ENCODE results near the gene AHCYL1. TPM values are rescaled to one million over a fixed set of nuclear protein-coding genes. Genes with fewer than 3 reads are reported as not detected.

Gene AHCYL1
- total and polyA plus RNA-seq, 10 of the 15 experiments (the other 5 are each of a cell fraction or from before 2014, with no cell fraction given) = 24.7 to 73.6 (median 46.8) TPM

DNA sequence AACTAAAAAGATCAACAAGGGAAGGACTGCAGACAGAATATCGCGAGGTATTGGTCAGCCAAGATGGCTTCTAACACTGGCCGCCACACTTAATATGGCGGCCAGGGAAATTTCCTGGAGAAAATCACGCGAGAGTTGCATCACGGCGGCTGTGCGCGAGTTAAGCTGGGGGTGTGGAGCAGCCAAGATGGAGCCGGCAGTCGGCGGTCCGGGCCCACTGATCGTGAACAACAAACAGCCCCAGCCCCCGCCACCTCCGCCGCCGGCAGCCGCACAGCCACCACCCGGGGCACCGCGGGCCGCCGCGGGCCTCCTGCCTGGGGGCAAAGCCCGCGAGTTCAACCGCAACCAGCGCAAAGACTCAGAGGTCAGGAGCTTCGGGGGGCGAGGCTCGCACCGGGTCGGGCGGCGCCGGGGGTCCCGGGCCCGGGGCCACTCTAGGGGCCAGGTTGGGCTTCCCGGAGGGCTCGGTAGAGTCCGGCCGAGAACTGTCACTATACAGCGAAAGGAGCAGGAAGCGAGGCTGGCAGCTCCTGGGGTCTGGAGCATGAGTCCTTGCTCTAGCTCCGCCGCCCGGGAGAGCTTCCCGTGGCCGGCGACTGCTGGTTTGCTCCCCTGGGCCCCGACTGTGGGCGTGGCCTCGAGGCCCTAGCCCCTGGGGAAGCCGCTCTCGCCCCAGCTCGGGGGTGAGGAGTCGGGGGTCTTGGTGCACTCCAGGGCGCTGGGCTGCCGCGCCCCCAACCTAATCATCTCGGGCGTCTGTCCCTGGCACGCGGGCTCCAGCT is 50.1 kb downstream of the AHCYL1 start, which contains the start of gene STRIP1:
Gene STRIP1 (plus strand): TSS at position 174 of the 785 bp plus-strand sequence. CDS start 14 bp downstream, at position 188.
- no TSS peak for BruUV-seq (replicated peaks)
- intact Hi-C loops (cut with micrococcal nuclease; ENCODE audit: unreplicated experiment) = loop anchor here (1.0 kb wide), 1 partner anchor 23 kb away; no protein-coding TSS in a partner anchor
- Histone ChIP-seq H3K4me2 (ENCODE audit: control insufficient read depth, insufficient read depth) (peak within 1 kb of the TSS; percentile 99), H4K20me1 (ENCODE audit: control insufficient read depth, insufficient read depth) (no peaks in the 10 kb centered on the region; the same call in 1 of the 2 replicates), H3K9me3 (replicated peaks; ENCODE audit: control insufficient read depth, insufficient read depth, low read length) (no peaks in the 10 kb centered on the region), H3K4me3 (peak within 1 kb of the TSS; percentile 90), H3K9ac (ENCODE audit: control insufficient read depth, insufficient read depth, low read length) (peak within 1 kb of the TSS; percentile 96), H3K27ac (ENCODE audit: control insufficient read depth, insufficient read depth) (peak within 1 kb of the TSS; percentile 84), H2AFZ (ENCODE audit: control insufficient read depth, low read depth, low read length) (peak within 1 kb of the TSS; percentile 96), H3K4me1 (ENCODE audit: control insufficient read depth, insufficient read depth, low read length) (peaks cover 19% of the 10 kb centered on the region), H3K27me3 (replicated peaks in 1 of 2; ENCODE audit: control insufficient read depth in 2 of 2, insufficient read depth in 2 of 2, low read length in 1 of 2) (no peaks in the 10 kb centered on the region), H3K36me3 (ENCODE audit: control insufficient read depth in 2 of 2, insufficient read depth in 2 of 2, low read length in 1 of 2) (peaks cover 4 to 15% of the 10 kb centered on the region in 2 experiments; a peak in 3 of 4 replicates), H3K79me2 (ENCODE audit: control insufficient read depth, insufficient read depth, low read length) (peaks cover 20% of the 10 kb centered on the region)
- ATAC-seq = peak; percentile 96
- CTCF ChIA-PET = interaction anchor here (0.8 to 2.7 kb wide), 18 partner anchors 9 to 608 kb away, joined by 3 to 21 read pairs (median 4); partner anchors contain the start of gene AHCYL1
- in situ Hi-C loops (cut with MboI) = no loop called here
- peak; percentile 90 for FAIRE-seq
- 1% methylated on average over 62 of the region's 66 CpGs for WGBS (ENCODE audit: insufficient coverage, insufficient replicate concordance, low lambda C conversion rate, missing lambda C conversion rate)
- RAD21 ChIA-PET (ENCODE audit: unreplicated experiment) = interaction anchor here (0.7 to 2.1 kb wide), 8 partner anchors 24 to 486 kb away, joined by 3 to 10 read pairs (median 3); partner anchors contain the start of genes AHCYL1 and GNAI3
- peak; percentile 93 for DNase-seq (ENCODE audit: low read depth, low spot score)
- POLR2A ChIA-PET = interaction anchor here (0.5 to 1.8 kb wide), 8 partner anchors 10 to 222 kb away, joined by 3 to 9 read pairs (median 4); partner anchors contain the start of gene AHCYL1
- SMC1A ChIA-PET (ENCODE audit: uncharacterized antibody, unreplicated experiment) = interaction anchor here (0.7 to 2.4 kb wide), 6 partner anchors 14 to 374 kb away, joined by 3 to 15 read pairs (median 4); partner anchors contain the start of gene AHCYL1
- peak; percentile 86 for TF ChIP-seq POLR2AphosphoS5 (IDR thresholded peaks at IDR 0.05; ENCODE audit: low read length)
- TF ChIP-seq ESRRA (IDR thresholded peaks at IDR 0.05; ENCODE audit: low read length) = 0 out of 2 replicates have a peak, but pooled peaks have one; percentile 22
- peak; percentile 100 for TF ChIP-seq RCOR1 (conservative IDR thresholded peaks at IDR 0.05; ENCODE audit: low read depth, low read length)
- TF ChIP-seq BHLHE40 (IDR thresholded peaks at IDR 0.05; ENCODE audit: borderline replicate concordance in 1 of 2, low read depth in 2 of 2, low read length in 1 of 2) = peak; percentile 21 to 40; a peak in 2 of 4 replicates
- TF ChIP-seq, protein P1, sequence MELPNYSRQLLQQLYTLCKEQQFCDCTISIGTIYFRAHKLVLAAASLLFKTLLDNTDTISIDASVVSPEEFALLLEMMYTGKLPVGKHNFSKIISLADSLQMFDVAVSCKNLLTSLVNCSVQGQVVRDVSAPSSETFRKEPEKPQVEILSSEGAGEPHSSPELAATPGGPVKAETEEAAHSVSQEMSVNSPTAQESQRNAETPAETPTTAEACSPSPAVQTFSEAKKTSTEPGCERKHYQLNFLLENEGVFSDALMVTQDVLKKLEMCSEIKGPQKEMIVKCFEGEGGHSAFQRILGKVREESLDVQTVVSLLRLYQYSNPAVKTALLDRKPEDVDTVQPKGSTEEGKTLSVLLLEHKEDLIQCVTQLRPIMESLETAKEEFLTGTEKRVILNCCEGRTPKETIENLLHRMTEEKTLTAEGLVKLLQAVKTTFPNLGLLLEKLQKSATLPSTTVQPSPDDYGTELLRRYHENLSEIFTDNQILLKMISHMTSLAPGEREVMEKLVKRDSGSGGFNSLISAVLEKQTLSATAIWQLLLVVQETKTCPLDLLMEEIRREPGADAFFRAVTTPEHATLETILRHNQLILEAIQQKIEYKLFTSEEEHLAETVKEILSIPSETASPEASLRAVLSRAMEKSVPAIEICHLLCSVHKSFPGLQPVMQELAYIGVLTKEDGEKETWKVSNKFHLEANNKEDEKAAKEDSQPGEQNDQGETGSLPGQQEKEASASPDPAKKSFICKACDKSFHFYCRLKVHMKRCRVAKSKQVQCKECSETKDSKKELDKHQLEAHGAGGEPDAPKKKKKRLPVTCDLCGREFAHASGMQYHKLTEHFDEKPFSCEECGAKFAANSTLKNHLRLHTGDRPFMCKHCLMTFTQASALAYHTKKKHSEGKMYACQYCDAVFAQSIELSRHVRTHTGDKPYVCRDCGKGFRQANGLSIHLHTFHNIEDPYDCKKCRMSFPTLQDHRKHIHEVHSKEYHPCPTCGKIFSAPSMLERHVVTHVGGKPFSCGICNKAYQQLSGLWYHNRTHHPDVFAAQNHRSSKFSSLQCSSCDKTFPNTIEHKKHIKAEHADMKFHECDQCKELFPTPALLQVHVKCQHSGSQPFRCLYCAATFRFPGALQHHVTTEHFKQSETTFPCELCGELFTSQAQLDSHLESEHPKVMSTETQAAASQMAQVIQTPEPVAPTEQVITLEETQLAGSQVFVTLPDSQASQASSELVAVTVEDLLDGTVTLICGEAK (IDR thresholded peaks at IDR 0.05; ENCODE audit: borderline replicate concordance) = peak; percentile 75; the same call in 1 of the 2 replicates
- peak; percentile 35; the same call in 1 of the 2 replicates for TF ChIP-seq BACH1 (IDR thresholded peaks at IDR 0.05; ENCODE audit: borderline replicate concordance)
- TF ChIP-seq, protein P2, sequence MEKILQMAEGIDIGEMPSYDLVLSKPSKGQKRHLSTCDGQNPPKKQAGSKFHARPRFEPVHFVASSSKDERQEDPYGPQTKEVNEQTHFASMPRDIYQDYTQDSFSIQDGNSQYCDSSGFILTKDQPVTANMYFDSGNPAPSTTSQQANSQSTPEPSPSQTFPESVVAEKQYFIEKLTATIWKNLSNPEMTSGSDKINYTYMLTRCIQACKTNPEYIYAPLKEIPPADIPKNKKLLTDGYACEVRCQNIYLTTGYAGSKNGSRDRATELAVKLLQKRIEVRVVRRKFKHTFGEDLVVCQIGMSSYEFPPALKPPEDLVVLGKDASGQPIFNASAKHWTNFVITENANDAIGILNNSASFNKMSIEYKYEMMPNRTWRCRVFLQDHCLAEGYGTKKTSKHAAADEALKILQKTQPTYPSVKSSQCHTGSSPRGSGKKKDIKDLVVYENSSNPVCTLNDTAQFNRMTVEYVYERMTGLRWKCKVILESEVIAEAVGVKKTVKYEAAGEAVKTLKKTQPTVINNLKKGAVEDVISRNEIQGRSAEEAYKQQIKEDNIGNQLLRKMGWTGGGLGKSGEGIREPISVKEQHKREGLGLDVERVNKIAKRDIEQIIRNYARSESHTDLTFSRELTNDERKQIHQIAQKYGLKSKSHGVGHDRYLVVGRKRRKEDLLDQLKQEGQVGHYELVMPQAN (conservative IDR thresholded peaks at IDR 0.05) = peak; percentile 79
- TF ChIP-seq CREM (IDR thresholded peaks at IDR 0.05; ENCODE audit: low read depth) = peak; percentile 67
- TF ChIP-seq POLR2AphosphoS2 (IDR thresholded peaks at IDR 0.05; ENCODE audit: low read depth, low read length) = peak; percentile 43; the same call in 1 of the 2 replicates
- peak; percentile 72 for TF ChIP-seq MEF2B (IDR thresholded peaks at IDR 0.05; ENCODE audit: partially characterized antibody, poor library complexity, severe bottlenecking)

All from GM12878 (cell line).